T-helper 1 cell treated with Interleukin-12 subunit alpha and Interleukin-12 subunit beta and Interleukin-4 antibody, amounts not matched to agents 30 ng/mL and 1 ng/mL, for 36 hours (primary cell): ENCODE data around the gene ZSCAN5A. TPM values are rescaled to one million over a fixed set of nuclear protein-coding genes. Genes with fewer than 3 reads are reported as not detected.
"Not testable (repeated sequence)": the region's sequence is repeated elsewhere in the genome, so short reads cannot be mapped to it uniquely, and the experiment has no call there.

ENCODE experiments used
- intact Hi-C: fragments of 100-400 bp; cut with micrococcal nuclease; formaldehyde crosslinking; loops from one replicate; pipeline ENCODE4 v1.15.1; 2024
- total RNA-seq: library from RNA; stranded (reverse); gene quantifications from 2 replicates; pipeline ENCODE4 v1.2.3, GENCODE V29; 2022

ZSCAN5A gene
- total RNA-seq, 1 donor from 2014 or later, result 12.0 TPM

GRCh38 chr19:56315077-56315828 is 614 bp upstream of the ZSCAN5A start:
- intact Hi-C loops, result loop anchor here (1.0 to 10.0 kb wide), 17 partner anchors 18 to 1850 kb away; partner anchors contain the start of genes EPN1, LENG9, PPP1R12C and ZNF17

- intact Hi-C loops, result loop anchor here (1.0 to 10.0 kb wide), 12 partner anchors 62 to 1849 kb away; partner anchors contain the start of genes EPN1, LENG9, ZNF264 and ZNF329
Observed at GRCh38 chr19:56314018-56314380, 640 bp downstream of the ZSCAN5A start.

GRCh38 chr19:56312787-56313657 is 1.6 kb downstream of the ZSCAN5A start:
- intact Hi-C loops, result loop anchor here (5.0 to 10.0 kb wide), 5 partner anchors 61 to 1848 kb away; partner anchors contain the start of genes LENG9, ZNF329, ZNF524 and ZNF628

GRCh38 chr19:56312342-56312741 is 2.3 kb downstream of the ZSCAN5A start:
- intact Hi-C loops, result loop anchor here (5.0 to 10.0 kb wide), 5 partner anchors 60 to 1848 kb away; partner anchors contain the start of genes LENG9, ZNF329, ZNF524 and ZNF628

GRCh38 chr19:56310462-56310861 is 4.2 kb downstream of the ZSCAN5A start:
- intact Hi-C loops, result loop anchor here (5.0 to 10.0 kb wide), 5 partner anchors 58 to 1846 kb away; partner anchors contain the start of genes LENG9, ZNF329, ZNF524 and ZNF628

- intact Hi-C loops, result loop anchor here (5.0 to 10.0 kb wide), 5 partner anchors 57 to 1845 kb away; partner anchors contain the start of genes LENG9, ZNF329, ZNF524 and ZNF628
Observed at GRCh38 chr19:56309511-56310185, 5.0 kb downstream of the ZSCAN5A start.

- intact Hi-C loops, result no loop called here
Observed at GRCh38 chr19:56308792-56309191, 5.8 kb downstream of the ZSCAN5A start.

- intact Hi-C loops, result not testable (repeated sequence)
Observed at GRCh38 chr19:56307062-56307461, 7.6 kb downstream of the ZSCAN5A start.

- intact Hi-C loops, result no loop called here
Observed at GRCh38 chr19:56306016-56306415, 8.6 kb downstream of the ZSCAN5A start.

- intact Hi-C loops, result no loop called here
Observed at GRCh38 chr19:56304243-56304642, 10.4 kb downstream of the ZSCAN5A start.

GRCh38 chr19:56301886-56302620 is 12.6 kb downstream of the ZSCAN5A start:
- intact Hi-C loops, result no loop called here

- intact Hi-C loops, result no loop called here
Observed at GRCh38 chr19:56301155-56301554, 13.5 kb downstream of the ZSCAN5A start.

GRCh38 chr19:56299688-56300087 is 15.0 kb downstream of the ZSCAN5A start:
- intact Hi-C loops, result no loop called here

GRCh38 chr19:56297010-56297409 is 17.6 kb downstream of the ZSCAN5A start:
- intact Hi-C loops, result no loop called here

GRCh38 chr19:56295531-56296455 is 18.8 kb downstream of the ZSCAN5A start:
- intact Hi-C loops, result no loop called here

- intact Hi-C loops, result no loop called here
Observed at GRCh38 chr19:56294549-56294948, 20.1 kb downstream of the ZSCAN5A start.

- intact Hi-C loops, result no loop called here
Observed at GRCh38 chr19:56291867-56292266, 22.8 kb downstream of the ZSCAN5A start.

- intact Hi-C loops, result no loop called here
Observed at GRCh38 chr19:56290104-56290503, 24.5 kb downstream of the ZSCAN5A start.

GRCh38 chr19:56284746-56285145 is 29.9 kb downstream of the ZSCAN5A start:
- intact Hi-C loops, result no loop called here
